Measurements from ENCODE around the gene CABYR.

- no peak for TF ChIP-seq CTCF (IDR thresholded peaks at IDR 0.05)
- TF ChIP-seq REST (IDR thresholded peaks at IDR 0.05; ENCODE audit: insufficient read depth in 1 of 2, low read depth in 2 of 2, low read length in 1 of 2) = no peak
- TF ChIP-seq POLR2AphosphoS5 (IDR thresholded peaks at IDR 0.05; ENCODE audit: low read depth, low read length) = no peak
- no peak for TF ChIP-seq SIN3A (IDR thresholded peaks at IDR 0.05; ENCODE audit: borderline replicate concordance, insufficient read depth, low read depth, low read length)
These were observed 463 bp upstream of the CABYR start for GRCh38 chr18:24138409-24138788.

All from Panc1 (cell line).